Skeletal muscle tissue (tissue), 4 donors: ENCODE measurements around the gene TMEM92. TPM values are rescaled to one million over a fixed set of nuclear protein-coding genes. Genes with fewer than 3 reads are reported as not detected.

Experiments
- H3K27ac ChIP-seq: one replicate; pipeline ENCODE4 v1.7.0; 2013; ENCODE audit warnings: mild to moderate bottlenecking, low read depth, low read length, inconsistent platforms
- H3K27me3 ChIP-seq, 3 donors: one replicate each; pipeline ENCODE4 v1.7.0; 2013; ENCODE audit warnings: low read length in 3 of 3; ENCODE audit not compliant: control insufficient read depth in 3 of 3, insufficient read depth in 3 of 3
- H3K36me3 ChIP-seq, 3 donors: one replicate each; pipeline ENCODE4 v1.7.0; 2013; ENCODE audit warnings: low read length in 3 of 3; ENCODE audit not compliant: control insufficient read depth in 3 of 3, insufficient read depth in 3 of 3
- H3K4me1 ChIP-seq, 3 donors: one replicate each; pipeline ENCODE4 v1.7.0; 2013; ENCODE audit warnings: low read length in 3 of 3, mild to moderate bottlenecking in 3 of 3; ENCODE audit not compliant: control insufficient read depth in 3 of 3, insufficient read depth in 3 of 3
- H3K4me3 ChIP-seq, 3 donors: one replicate each; pipeline ENCODE4 v1.7.0; 2013; ENCODE audit warnings: low read length in 3 of 3
- H3K9ac ChIP-seq, 3 donors: one replicate each; pipeline ENCODE4 v1.7.0; 2013; ENCODE audit warnings: low read length in 3 of 3, mild to moderate bottlenecking in 3 of 3, moderate library complexity in 2 of 3, low read depth in 1 of 3
- H3K9me3 ChIP-seq, 3 donors: one replicate each; pipeline ENCODE4 v1.7.0; 2013; ENCODE audit warnings: low read length in 3 of 3; ENCODE audit not compliant: control insufficient read depth in 3 of 3
- total RNA-seq: library from RNA; depleted of rRNA; stranded (reverse); fragments of >200 nt; gene quantifications from one replicate; pipeline ENCODE4 v1.2.3, GENCODE V29; 2014
- donor health status: Osteomylitis.

The TMEM92 gene
- total RNA-seq, 1 donor from 2014 or later: not detected

DNA sequence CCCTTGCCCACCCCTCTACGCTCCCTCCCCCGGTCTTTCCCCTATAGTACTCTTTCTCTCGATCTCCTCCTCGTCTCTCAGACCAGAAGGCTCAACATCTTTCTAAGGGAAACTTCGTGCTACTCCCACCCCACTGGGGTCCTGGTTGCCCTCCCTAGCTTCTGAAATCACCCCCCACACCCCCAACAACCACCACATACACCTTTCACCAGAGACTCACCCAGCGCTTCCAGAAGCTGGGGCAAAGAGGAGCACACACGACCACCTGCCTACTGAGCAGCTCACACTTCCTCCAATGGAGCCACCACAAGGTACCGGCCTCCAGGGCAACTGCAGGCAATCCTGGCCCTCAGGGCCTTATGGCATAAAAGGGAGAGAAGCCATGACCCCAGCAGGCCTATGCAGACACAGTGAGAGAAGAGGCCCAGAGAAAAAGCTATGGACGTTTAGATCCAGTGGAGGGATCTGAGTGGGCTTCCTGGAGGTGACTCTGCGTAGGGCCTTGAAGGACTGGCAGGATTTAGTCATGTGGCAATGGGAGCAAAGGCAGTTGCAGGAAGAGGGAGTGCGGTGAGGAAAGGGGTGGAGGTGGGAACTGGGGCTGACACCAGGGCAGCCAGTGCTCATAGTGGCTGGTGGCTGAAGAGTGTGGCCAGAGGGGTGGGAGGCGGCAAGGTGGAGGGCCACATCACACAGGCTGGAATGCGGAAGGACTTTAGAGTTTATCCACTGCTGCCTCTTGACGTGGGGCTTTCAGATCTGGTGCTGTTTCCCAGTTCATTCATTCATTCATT, 12.1 kb upstream of the TMEM92 start:
- no peak overlapping the region for H3K4me3 ChIP-seq
- peaks cover 19 to 22% (median 22%) of the 10 kb centered on the region in 3 donors for H3K4me1 ChIP-seq
- no peaks in the 10 kb centered on the region for H3K36me3 ChIP-seq
- H3K9me3 ChIP-seq: no peaks in the 10 kb centered on the region
- no peak overlapping the region for H3K9ac ChIP-seq
- H3K27me3 ChIP-seq: peaks cover 0 to 13% (median 12%) of the 10 kb centered on the region in 3 donors
- H3K27ac ChIP-seq: no peak overlapping the region

DNA sequence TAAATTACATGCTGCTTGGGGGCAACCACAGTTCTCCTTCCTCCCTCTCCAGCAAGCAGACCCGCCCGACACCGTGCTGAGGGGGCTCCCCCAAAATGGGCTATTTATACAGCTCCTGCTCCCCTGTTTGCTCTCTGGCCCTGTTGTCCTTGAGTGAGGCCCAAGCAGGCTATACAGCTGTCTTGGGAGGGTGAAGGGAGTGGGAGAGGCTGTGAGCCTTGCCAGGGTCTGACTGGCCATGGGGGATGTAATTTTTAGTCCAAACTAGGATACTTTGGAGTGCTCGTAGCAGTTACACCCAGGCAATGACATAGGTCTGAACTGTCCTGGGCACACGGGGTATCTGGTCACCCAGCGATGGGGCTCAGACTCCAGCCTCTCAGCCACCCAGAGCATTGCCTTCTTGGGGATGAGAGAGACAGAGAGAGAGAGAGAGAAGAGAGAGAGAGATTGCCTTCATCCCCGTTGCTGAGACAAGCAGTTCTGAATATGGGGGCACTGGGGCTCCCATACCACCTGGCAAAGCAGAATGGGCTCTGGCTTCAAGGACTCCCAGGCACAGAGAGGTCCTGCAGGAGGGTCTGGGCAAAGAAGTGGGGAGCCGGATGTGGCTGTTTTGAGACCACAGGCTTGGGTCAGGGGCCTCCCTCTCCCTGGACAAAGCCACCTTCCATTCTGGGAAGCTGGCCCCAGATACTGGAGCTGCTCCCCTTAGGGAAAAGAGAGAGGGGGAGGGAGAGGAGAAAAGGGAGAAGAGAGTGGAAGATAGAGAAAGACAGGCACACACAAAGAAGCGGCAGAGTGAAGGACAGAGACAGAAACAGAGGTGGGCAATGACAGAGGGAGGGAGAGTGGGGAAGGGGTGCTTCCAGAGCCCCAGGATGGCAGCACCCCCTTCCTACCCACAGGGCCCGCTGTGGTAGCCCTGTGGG, 10.7 kb upstream of the TMEM92 start:
- H3K9ac ChIP-seq: no peak overlapping the region
- H3K4me3 ChIP-seq: no peak overlapping the region
- H3K36me3 ChIP-seq: no peaks in the 10 kb centered on the region
- H3K9me3 ChIP-seq: no peaks in the 10 kb centered on the region
- H3K4me1 ChIP-seq: peaks cover 20 to 29% (median 22%) of the 10 kb centered on the region in 3 donors
- peaks cover 0 to 8% (median 3%) of the 10 kb centered on the region in 3 donors for H3K27me3 ChIP-seq
- H3K27ac ChIP-seq: peak overlapping the region; percentile 51

DNA sequence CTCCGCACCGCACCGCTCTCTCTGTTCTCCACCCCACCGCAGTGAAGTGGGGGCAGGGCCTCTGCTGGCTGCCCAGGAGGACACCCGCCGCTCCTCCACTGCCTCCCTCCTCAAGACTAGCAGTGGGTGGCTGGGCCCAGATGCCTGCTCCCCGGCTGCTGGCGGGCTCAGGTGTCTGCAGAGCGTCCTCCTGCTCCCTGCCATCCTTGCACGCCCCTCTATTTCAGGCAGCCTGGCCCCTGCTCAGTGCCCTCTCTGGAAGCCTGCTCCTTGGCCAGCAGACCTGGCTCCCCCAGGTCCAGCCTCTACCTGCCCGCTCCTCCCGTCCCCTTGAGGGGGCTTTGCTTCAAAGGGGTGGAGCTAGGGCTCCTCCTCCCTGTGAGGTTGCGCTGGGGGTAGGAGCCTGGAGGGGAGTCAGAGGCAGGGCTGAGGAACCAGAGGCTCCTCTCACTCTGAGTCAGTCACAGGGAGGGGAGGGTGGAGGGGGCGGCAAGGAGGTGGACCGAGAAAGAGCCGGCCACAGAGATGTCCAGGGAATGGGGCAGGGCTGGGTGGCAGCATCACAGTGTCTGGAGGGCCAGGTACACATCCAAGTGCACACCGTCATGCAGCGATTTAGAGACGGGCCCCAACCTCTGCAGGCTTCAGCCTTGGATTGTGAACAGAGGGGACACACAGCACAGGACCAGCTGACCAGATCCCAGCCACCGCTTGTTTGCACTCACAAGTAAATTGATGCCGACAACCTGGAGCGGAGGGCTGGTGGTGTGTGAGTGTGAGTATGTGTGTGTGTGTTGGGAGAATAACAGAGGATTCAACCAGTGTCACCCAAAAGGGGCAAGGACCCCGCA, 9.8 kb upstream of the TMEM92 start:
- Histone ChIP-seq H3K4me3 (no peak overlapping the region), H3K27ac (peak overlapping the region; percentile 51), H3K4me1 (peaks cover 18 to 33% (median 22%) of the 10 kb centered on the region in 3 donors), H3K27me3 (peaks cover 0 to 8% (median under 1%) of the 10 kb centered on the region in 3 donors), H3K36me3 (no peaks in the 10 kb centered on the region), H3K9me3 (no peaks in the 10 kb centered on the region), H3K9ac (no peak overlapping the region)

- Histone ChIP-seq H3K4me3 (no peak overlapping the region), H3K9ac (no peak overlapping the region), H3K27ac (no peak overlapping the region), H3K27me3 (peaks cover 0 to 8% (median 3%) of the 10 kb centered on the region in 3 donors), H3K9me3 (no peaks in the 10 kb centered on the region), H3K36me3 (no peaks in the 10 kb centered on the region), H3K4me1 (peaks cover 18 to 39% (median 22%) of the 10 kb centered on the region in 3 donors)
Measured at GRCh38 chr17:50265212-50265611, 9.1 kb upstream of the TMEM92 start.

GRCh38 chr17:50265690-50266315, 8.5 kb upstream of the TMEM92 start:
- Histone ChIP-seq H3K9me3 (no peaks in the 10 kb centered on the region), H3K36me3 (no peaks in the 10 kb centered on the region), H3K4me3 (no peak overlapping the region), H3K27me3 (peaks cover 0 to 5% (median 3%) of the 10 kb centered on the region in 3 donors), H3K27ac (peak overlapping the region; percentile 58), H3K4me1 (peaks cover 22 to 39% (median 23%) of the 10 kb centered on the region in 3 donors), H3K9ac (no peak overlapping the region)

- no peak overlapping the region for H3K4me3 ChIP-seq
- no peak overlapping the region for H3K9ac ChIP-seq
- H3K9me3 ChIP-seq: no peaks in the 10 kb centered on the region
- peaks cover 0 to 5% (median 3%) of the 10 kb centered on the region in 3 donors for H3K27me3 ChIP-seq
- no peaks in the 10 kb centered on the region for H3K36me3 ChIP-seq
- peaks cover 22 to 39% (median 23%) of the 10 kb centered on the region in 3 donors for H3K4me1 ChIP-seq
- H3K27ac ChIP-seq: peak overlapping the region; percentile 58
Measured at GRCh38 chr17:50266384-50267073, 7.7 kb upstream of the TMEM92 start.

- H3K9me3 ChIP-seq: no peaks in the 10 kb centered on the region
- H3K9ac ChIP-seq: no peak overlapping the region
- H3K36me3 ChIP-seq: no peaks in the 10 kb centered on the region
- H3K4me3 ChIP-seq: no peak overlapping the region
- peak overlapping the region; percentile 58 for H3K27ac ChIP-seq
- H3K27me3 ChIP-seq: peaks cover 0 to 5% (median 3%) of the 10 kb centered on the region in 3 donors
- peaks cover 23 to 40% (median 24%) of the 10 kb centered on the region in 3 donors for H3K4me1 ChIP-seq
Measured at GRCh38 chr17:50267074-50267841, 7.0 kb upstream of the TMEM92 start.

DNA sequence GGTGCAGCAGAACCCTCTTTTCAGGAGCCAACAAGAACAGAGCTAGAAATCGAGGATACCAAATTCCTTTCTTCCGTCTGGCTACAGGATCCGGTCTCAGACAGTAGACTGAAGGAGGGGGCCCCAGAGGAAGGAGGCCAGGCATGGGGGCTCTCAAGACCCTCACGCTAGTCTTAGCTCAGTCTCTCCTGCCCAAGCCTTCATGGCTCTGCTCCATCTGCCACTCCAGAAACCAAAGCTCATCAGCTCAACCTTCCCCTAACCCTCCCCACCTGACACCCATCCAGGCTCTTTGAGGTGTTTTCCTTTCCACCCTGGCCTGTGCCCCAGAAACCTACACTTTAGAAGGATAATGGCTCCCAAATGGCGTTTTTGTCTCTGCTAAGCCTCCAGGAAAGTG, 6.2 kb upstream of the TMEM92 start:
- Histone ChIP-seq H3K27ac (peak overlapping the region; percentile 58), H3K27me3 (peaks cover 0 to 5% (median 3%) of the 10 kb centered on the region in 3 donors), H3K36me3 (no peaks in the 10 kb centered on the region), H3K9ac (no peak overlapping the region), H3K4me3 (no peak overlapping the region), H3K4me1 (peaks cover 26 to 47% (median 29%) of the 10 kb centered on the region in 3 donors), H3K9me3 (no peaks in the 10 kb centered on the region)
